ENCODE measurements around the gene HAUS7. TPM values are rescaled to one million over a fixed set of nuclear protein-coding genes. Genes with fewer than 3 reads are reported as not detected.

The HAUS7 gene
- polyA plus RNA-seq, 3 donors from 2014 or later = 36.3 to 49.5 (median 43.2) TPM

GRCh38 chrX:153478746-153479145, 8.4 kb upstream of the HAUS7 start:
- Mint-ChIP-seq H3K4me1 (peaks cover 0 to 5% of the 10 kb centered on the region in 2 donors), H3K27me3 (ENCODE audit: low read depth in 3 of 3) (peaks cover 0 to 2% (median 1%) of the 10 kb centered on the region in 3 donors), H3K27ac (no peak overlapping the region), H3K4me3 (no peak overlapping the region), H3K9me3 (no peaks in the 10 kb centered on the region), H3K36me3 (no peaks in the 10 kb centered on the region)
- no peak for DNase-seq

- H3K4me3 Mint-ChIP-seq = no peak overlapping the region
- no peak for DNase-seq
- H3K27me3 Mint-ChIP-seq (ENCODE audit: low read depth in 3 of 3) = peaks cover 0 to 2% (median 1%) of the 10 kb centered on the region in 3 donors
- H3K27ac Mint-ChIP-seq = no peak overlapping the region
- H3K9me3 Mint-ChIP-seq = no peaks in the 10 kb centered on the region
- no peaks in the 10 kb centered on the region for H3K36me3 Mint-ChIP-seq
- H3K4me1 Mint-ChIP-seq = peaks cover 0 to 7% of the 10 kb centered on the region in 2 donors
Observed at GRCh38 chrX:153477901-153478300, 7.5 kb upstream of the HAUS7 start.

GRCh38 chrX:153477364-153477857, 7.0 kb upstream of the HAUS7 start:
- no peaks in the 10 kb centered on the region for H3K36me3 Mint-ChIP-seq
- no peak overlapping the region for H3K27ac Mint-ChIP-seq
- peaks cover 0 to 2% (median 1%) of the 10 kb centered on the region in 3 donors for H3K27me3 Mint-ChIP-seq (ENCODE audit: low read depth in 3 of 3)
- H3K9me3 Mint-ChIP-seq = no peaks in the 10 kb centered on the region
- DNase-seq = no peak
- no peak overlapping the region for H3K4me3 Mint-ChIP-seq
- peaks cover 0 to 7% of the 10 kb centered on the region in 2 donors for H3K4me1 Mint-ChIP-seq

- H3K36me3 Mint-ChIP-seq = no peaks in the 10 kb centered on the region
- DNase-seq = no peak
- peaks cover 0 to 9% of the 10 kb centered on the region in 2 donors for H3K4me1 Mint-ChIP-seq
- no peak overlapping the region for H3K4me3 Mint-ChIP-seq
- no peak overlapping the region for H3K27ac Mint-ChIP-seq
- H3K27me3 Mint-ChIP-seq (ENCODE audit: low read depth in 3 of 3) = peaks cover 0 to 2% (median 1%) of the 10 kb centered on the region in 3 donors
- H3K9me3 Mint-ChIP-seq = no peaks in the 10 kb centered on the region
Observed at GRCh38 chrX:153476666-153477363, 6.4 kb upstream of the HAUS7 start.

GRCh38 chrX:153475751-153476281, 5.4 kb upstream of the HAUS7 start:
- Mint-ChIP-seq H3K27me3 (ENCODE audit: low read depth in 3 of 3) (peaks cover 1 to 4% (median 2%) of the 10 kb centered on the region in 3 donors), H3K4me3 (peak overlapping the region in 3 of 5 donors; percentile 41 to 48 (median 46)), H3K27ac (peak overlapping the region in 2 of 6 donors; percentile 22 to 27), H3K36me3 (no peaks in the 10 kb centered on the region), H3K9me3 (no peaks in the 10 kb centered on the region), H3K4me1 (peaks cover 5 to 14% of the 10 kb centered on the region in 2 donors)
- no peak for DNase-seq

- H3K9me3 Mint-ChIP-seq = no peaks in the 10 kb centered on the region
- H3K4me3 Mint-ChIP-seq = peak overlapping the region in 2 of 5 donors; percentile 27 to 56
Observed at GRCh38 chrX:153475271-153475670, 4.9 kb upstream of the HAUS7 start.

GRCh38 chrX:153474718-153475117, 4.3 kb upstream of the HAUS7 start:
- H3K27me3 Mint-ChIP-seq (ENCODE audit: low read depth in 3 of 3) = peaks cover 1 to 6% (median 2%) of the 10 kb centered on the region in 3 donors
- no peaks in the 10 kb centered on the region for H3K36me3 Mint-ChIP-seq
- H3K9me3 Mint-ChIP-seq = no peaks in the 10 kb centered on the region
- DNase-seq = peak; percentile 53 to 64 (median 54)
- peaks cover 6 to 17% of the 10 kb centered on the region in 2 donors for H3K4me1 Mint-ChIP-seq
- H3K27ac Mint-ChIP-seq = no peak overlapping the region
- peak overlapping the region in 1 of 5 donors; percentile 56 for H3K4me3 Mint-ChIP-seq

More at GRCh38 chrX:153475271-153475670, 4.9 kb upstream of the HAUS7 start:
- H3K27me3 Mint-ChIP-seq (ENCODE audit: low read depth in 3 of 3) = peaks cover 1 to 6% (median 2%) of the 10 kb centered on the region in 3 donors
- H3K4me1 Mint-ChIP-seq = peaks cover 6 to 14% of the 10 kb centered on the region in 2 donors
- no peaks in the 10 kb centered on the region for H3K36me3 Mint-ChIP-seq
- no peak for DNase-seq
- peak overlapping the region in 1 of 6 donors; percentile 50 for H3K27ac Mint-ChIP-seq

GRCh38 chrX:153474266-153474665, 3.9 kb upstream of the HAUS7 start:
- Mint-ChIP-seq H3K4me3 (peak overlapping the region; percentile 60 to 72 (median 68)), H3K27me3 (ENCODE audit: low read depth in 3 of 3) (peaks cover 1 to 4% (median 2%) of the 10 kb centered on the region in 3 donors), H3K27ac (peak overlapping the region in 3 of 6 donors; percentile 12 to 79 (median 24)), H3K4me1 (peaks cover 6 to 20% of the 10 kb centered on the region in 2 donors), H3K9me3 (no peaks in the 10 kb centered on the region), H3K36me3 (no peaks in the 10 kb centered on the region)
- peak in 2 of 3 donors; percentile 12 to 19 for DNase-seq

GRCh38 chrX:153473126-153473525, 2.8 kb upstream of the HAUS7 start:
- Mint-ChIP-seq H3K36me3 (no peaks in the 10 kb centered on the region), H3K4me3 (peak overlapping the region; percentile 1 to 60 (median 46))

GRCh38 chrX:153471663-153472280, 1.4 kb upstream of the HAUS7 start:
- DNase-seq = no peak
- peaks cover 1 to 4% (median 2%) of the 10 kb centered on the region in 3 donors for H3K27me3 Mint-ChIP-seq (ENCODE audit: low read depth in 3 of 3)
- H3K4me1 Mint-ChIP-seq = peaks cover 6 to 23% of the 10 kb centered on the region in 2 donors
- H3K27ac Mint-ChIP-seq = peak overlapping the region in 1 of 6 donors; percentile 49
- no peaks in the 10 kb centered on the region for H3K36me3 Mint-ChIP-seq
- H3K9me3 Mint-ChIP-seq = no peaks in the 10 kb centered on the region
- H3K4me3 Mint-ChIP-seq = no peak overlapping the region

More at GRCh38 chrX:153473126-153473525, 2.8 kb upstream of the HAUS7 start:
- Mint-ChIP-seq H3K27ac (no peak overlapping the region), H3K4me1 (peaks cover 6 to 23% of the 10 kb centered on the region in 2 donors), H3K27me3 (ENCODE audit: low read depth in 3 of 3) (peaks cover 1 to 4% (median 2%) of the 10 kb centered on the region in 3 donors), H3K9me3 (no peaks in the 10 kb centered on the region)
- DNase-seq = no peak

GRCh38 chrX:153469811-153470410, 465 bp downstream of the HAUS7 start:
- H3K9me3 Mint-ChIP-seq = no peaks in the 10 kb centered on the region
- no peaks in the 10 kb centered on the region for H3K36me3 Mint-ChIP-seq
- DNase-seq = no peak
- peak overlapping the region in 5 of 6 donors; percentile 26 to 79 (median 68) for H3K27ac Mint-ChIP-seq
- peak overlapping the region; percentile 78 to 86 (median 81) for H3K4me3 Mint-ChIP-seq
- peaks cover 0 to 4% (median 1%) of the 10 kb centered on the region in 3 donors for H3K27me3 Mint-ChIP-seq (ENCODE audit: low read depth in 3 of 3)
- H3K4me1 Mint-ChIP-seq = peaks cover 6 to 23% of the 10 kb centered on the region in 2 donors

- Mint-ChIP-seq H3K27me3 (ENCODE audit: low read depth in 3 of 3) (peaks cover 0 to 4% (median 1%) of the 10 kb centered on the region in 3 donors), H3K4me1 (peaks cover 6 to 16% of the 10 kb centered on the region in 2 donors), H3K36me3 (no peaks in the 10 kb centered on the region), H3K27ac (no peak overlapping the region), H3K9me3 (no peaks in the 10 kb centered on the region), H3K4me3 (peak overlapping the region in 1 of 5 donors; percentile 39)
- no peak for DNase-seq
Observed at GRCh38 chrX:153468008-153468580, 2.3 kb downstream of the HAUS7 start.

GRCh38 chrX:153465691-153466380, 4.5 kb downstream of the HAUS7 start:
- Mint-ChIP-seq H3K4me3 (no peak overlapping the region), H3K27ac (no peak overlapping the region), H3K9me3 (no peaks in the 10 kb centered on the region), H3K36me3 (no peaks in the 10 kb centered on the region), H3K27me3 (ENCODE audit: low read depth in 3 of 3) (peaks cover 0 to 1% (median 0%) of the 10 kb centered on the region in 3 donors), H3K4me1 (peaks cover under 1 to 9% of the 10 kb centered on the region in 2 donors)
- DNase-seq = no peak
